SKM-1 treated with dmso at 0.1 percent for 144 hours (cell line): Measurements from ENCODE around the gene AGPAT1.
"Not testable (repeated sequence)": the region's sequence is repeated elsewhere in the genome, so short reads cannot be mapped to it uniquely, and the experiment has no call there.

Experiments
- DNase-seq: peaks from one replicate; lab custom pipeline; 2025; ENCODE audit not compliant: unreplicated experiment; lab: John Stamatoyannopoulos, UW

AGPAT1 gene

GRCh38 chr6:32175711-32176475 lies at the start of gene AGPAT1:
Gene AGPAT1, minus strand, starts transcription at chr6:32176084. Its CDS starts 4,588 bp downstream, at chr6:32171496.
- DNase-seq, result peak; percentile 86

- DNase-seq, result no peak
These were observed 48.8 kb upstream of the AGPAT1 start for GRCh38 chr6:32224696-32225095.

GRCh38 chr6:32223258-32224235 lies 47.7 kb upstream of the AGPAT1 start, which contains the start of gene NOTCH4:
Gene NOTCH4, minus strand, starts transcription at chr6:32224067. Its CDS starts 139 bp downstream, at chr6:32223928.
- no peak for DNase-seq

- no peak for DNase-seq
These were observed 46.7 kb upstream of the AGPAT1 start for GRCh38 chr6:32222333-32223230.

GRCh38 chr6:32220021-32220420 lies 44.1 kb upstream of the AGPAT1 start:
- DNase-seq, result no peak

GRCh38 chr6:32218167-32218566 lies 42.3 kb upstream of the AGPAT1 start:
- DNase-seq, result no peak

GRCh38 chr6:32216998-32217397 lies 41.1 kb upstream of the AGPAT1 start:
- DNase-seq, result no peak

- no peak for DNase-seq
These were observed 40.4 kb upstream of the AGPAT1 start for GRCh38 chr6:32216285-32216684.

GRCh38 chr6:32215617-32216016 lies 39.7 kb upstream of the AGPAT1 start:
- no peak for DNase-seq

- DNase-seq, result peak; percentile 16
These were observed 38.2 kb upstream of the AGPAT1 start for GRCh38 chr6:32214126-32214525.

GRCh38 chr6:32213649-32214048 lies 37.8 kb upstream of the AGPAT1 start:
- no peak for DNase-seq

- no peak for DNase-seq
These were observed 36.3 kb upstream of the AGPAT1 start for GRCh38 chr6:32212076-32212760.

- not testable (repeated sequence) for DNase-seq
These were observed 35.5 kb upstream of the AGPAT1 start for GRCh38 chr6:32211432-32211831.

- no peak for DNase-seq
These were observed 34.3 kb upstream of the AGPAT1 start for GRCh38 chr6:32210191-32210601.

GRCh38 chr6:32208996-32209395 lies 33.1 kb upstream of the AGPAT1 start:
- no peak for DNase-seq

GRCh38 chr6:32204268-32204715 lies 28.4 kb upstream of the AGPAT1 start:
- no peak for DNase-seq

GRCh38 chr6:32203426-32204267 lies 27.8 kb upstream of the AGPAT1 start:
- DNase-seq, result no peak

- DNase-seq, result no peak
These were observed 26.3 kb upstream of the AGPAT1 start for GRCh38 chr6:32202186-32202585.
